AG10803 (cell line): ENCODE measurements around the gene EPHB4.

Source experiments
- DNase-seq: peaks from one replicate; pipeline ENCODE4 v3.0.0; 2010; ENCODE audit warnings: low read depth
- H3K4me3 ChIP-seq: 2 replicates; pipeline ENCODE4 v1.5.1; 2011; ENCODE audit warnings: mild to moderate bottlenecking, low read length, control low read depth
- CTCF ChIP-seq: conservative IDR thresholded peaks from 2 replicates; pipeline ENCODE4 v1.5.1; 2011; ENCODE audit warnings: mild to moderate bottlenecking, low read length, control low read depth, inconsistent platforms

EPHB4 gene

DNA sequence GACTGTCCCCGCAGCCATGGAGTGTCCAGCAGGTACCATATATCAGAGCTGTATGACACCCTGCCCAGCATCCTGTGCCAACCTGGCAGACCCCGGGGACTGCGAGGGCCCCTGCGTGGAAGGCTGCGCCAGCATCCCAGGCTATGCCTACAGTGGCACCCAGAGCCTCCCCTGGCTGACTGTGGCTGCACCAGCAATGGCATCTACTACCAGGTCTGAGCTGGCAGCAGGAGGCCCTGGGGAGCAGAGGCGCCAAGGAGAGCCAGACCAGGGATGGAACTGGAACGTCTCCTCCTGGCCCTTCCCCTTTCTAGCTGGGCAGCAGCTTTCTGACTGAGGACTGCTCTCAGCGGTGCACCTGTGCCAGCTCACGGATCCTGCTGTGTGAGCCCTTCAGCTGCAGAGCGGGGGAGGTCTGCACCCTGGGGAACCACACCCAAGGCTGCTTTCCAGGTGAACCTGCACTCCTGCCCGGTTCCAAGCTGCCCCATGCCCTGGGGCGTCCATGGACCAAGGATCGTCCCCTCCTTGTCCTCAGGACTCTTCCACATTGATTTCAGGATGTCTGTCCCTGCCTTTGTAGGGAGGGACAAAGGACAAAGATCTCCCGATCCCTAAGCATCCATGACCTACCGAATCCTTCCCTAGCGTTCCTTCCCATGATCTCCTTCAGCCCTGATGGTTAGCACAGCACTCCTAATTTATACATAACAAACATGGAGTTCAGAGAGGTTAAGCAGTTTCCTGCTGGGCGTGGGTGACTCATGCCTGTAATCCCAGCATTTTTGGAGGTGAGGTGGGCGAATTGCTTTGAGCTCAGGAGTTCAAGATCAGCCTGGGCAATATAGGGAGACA, 33.3 kb downstream of the EPHB4 start:
- no peak for DNase-seq
- no peak overlapping the region for H3K4me3 ChIP-seq
- TF ChIP-seq CTCF = no peak

DNA sequence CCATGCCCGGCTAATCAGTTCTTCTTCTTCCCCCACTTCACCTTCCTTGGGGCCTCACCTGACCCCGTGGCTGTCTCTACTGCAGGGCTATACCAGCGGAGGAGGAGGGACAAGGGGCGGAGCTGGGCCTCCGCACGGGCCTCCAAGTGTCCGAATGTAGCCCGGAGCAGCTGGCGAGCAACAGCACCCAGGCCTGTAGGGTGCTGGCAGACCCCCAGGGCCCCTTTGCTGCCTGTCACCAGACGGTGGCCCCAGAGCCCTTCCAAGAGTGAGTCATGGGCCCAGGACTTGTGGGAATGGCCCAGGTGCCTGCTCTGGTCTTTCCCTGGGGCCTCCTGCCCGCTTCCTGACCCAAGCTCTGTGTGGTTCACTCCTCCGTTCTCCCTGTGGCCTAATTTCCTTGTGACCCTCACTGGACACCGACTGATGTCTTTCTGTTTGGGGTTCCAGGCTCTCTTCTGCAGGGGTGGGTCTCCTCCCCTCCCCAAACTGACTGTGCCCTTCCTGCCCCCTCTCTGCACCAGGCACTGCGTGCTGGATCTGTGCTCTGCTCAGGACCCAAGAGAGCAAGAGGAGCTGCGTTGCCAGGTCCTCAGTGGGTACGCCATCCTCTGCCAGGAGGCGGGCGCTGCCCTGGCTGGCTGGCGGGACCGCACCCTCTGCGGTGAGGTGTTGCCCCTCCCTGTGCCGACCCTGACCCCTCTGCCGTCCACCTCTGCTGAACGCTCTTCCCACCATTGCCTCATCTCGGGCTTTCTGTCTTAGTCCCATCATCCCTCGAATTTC, 35.2 kb downstream of the EPHB4 start:
- no peak overlapping the region for H3K4me3 ChIP-seq
- TF ChIP-seq CTCF = no peak
- DNase-seq = no peak

DNA sequence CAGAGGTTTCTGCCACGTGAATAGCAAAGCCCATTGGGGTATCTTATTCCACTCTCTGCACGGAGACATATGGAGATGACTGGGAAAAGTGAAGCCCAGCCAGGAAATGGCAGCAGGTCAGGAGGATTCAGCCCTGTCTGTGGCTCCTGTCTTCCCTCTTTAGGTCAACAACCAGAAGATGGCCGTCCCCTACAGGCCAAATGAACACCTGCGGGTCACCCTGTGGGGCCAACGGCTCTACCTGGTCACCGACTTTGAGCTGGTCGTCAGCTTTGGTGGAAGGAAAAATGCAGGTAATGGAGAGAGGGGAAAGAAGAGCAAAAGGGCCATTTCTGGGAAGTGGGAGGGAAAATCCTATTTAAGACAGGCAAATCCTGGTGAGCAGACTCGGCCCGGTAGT, 38.3 kb downstream of the EPHB4 start:
- H3K4me3 ChIP-seq = no peak overlapping the region
- TF ChIP-seq CTCF = no peak
- no peak for DNase-seq

DNA sequence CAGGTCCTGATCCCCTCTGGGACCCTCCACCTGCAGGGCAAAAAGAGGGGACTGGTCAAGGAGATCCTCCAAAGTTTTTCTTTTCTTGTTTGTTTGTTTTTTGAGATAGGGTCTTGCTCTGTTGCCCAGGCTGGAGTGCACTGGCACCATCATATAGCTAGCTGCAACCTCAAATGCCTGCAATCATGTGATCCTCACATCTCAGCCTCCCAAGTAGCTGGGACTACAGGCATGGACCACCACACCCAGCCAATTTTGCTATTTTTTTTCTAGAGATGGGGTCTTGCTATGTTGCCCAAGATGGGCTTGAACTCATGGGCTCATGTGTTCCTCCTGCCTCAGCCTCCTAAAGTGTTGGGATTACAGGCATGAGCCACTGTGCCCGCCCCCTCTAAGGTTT, 41.0 kb downstream of the EPHB4 start:
- DNase-seq = no peak
- H3K4me3 ChIP-seq = no peak overlapping the region
- TF ChIP-seq CTCF = no peak

- no peak for DNase-seq
- H3K4me3 ChIP-seq = no peak overlapping the region
Measured at GRCh38 chr7:100785878-100786277, 41.4 kb downstream of the EPHB4 start.

GRCh38 chr7:100783804-100784203, 43.5 kb downstream of the EPHB4 start:
- DNase-seq = no peak
- no peak for TF ChIP-seq CTCF
- H3K4me3 ChIP-seq = no peak overlapping the region

More at GRCh38 chr7:100785878-100786277, 41.4 kb downstream of the EPHB4 start:
- TF ChIP-seq CTCF = no peak
